OCI-M1 (cell line): ENCODE results near the gene ABHD12B.
A peak's percentile ranks its signal among the peaks of the same experiment; 100 is the strongest.
"Not testable (repeated sequence)": the region's sequence is repeated elsewhere in the genome, so short reads cannot be mapped to it uniquely, and the experiment has no call there.

ENCODE experiments used
- DNase-seq: peaks from one replicate; lab custom pipeline; 2025; lab: John Stamatoyannopoulos, UW

Gene ABHD12B

DNA sequence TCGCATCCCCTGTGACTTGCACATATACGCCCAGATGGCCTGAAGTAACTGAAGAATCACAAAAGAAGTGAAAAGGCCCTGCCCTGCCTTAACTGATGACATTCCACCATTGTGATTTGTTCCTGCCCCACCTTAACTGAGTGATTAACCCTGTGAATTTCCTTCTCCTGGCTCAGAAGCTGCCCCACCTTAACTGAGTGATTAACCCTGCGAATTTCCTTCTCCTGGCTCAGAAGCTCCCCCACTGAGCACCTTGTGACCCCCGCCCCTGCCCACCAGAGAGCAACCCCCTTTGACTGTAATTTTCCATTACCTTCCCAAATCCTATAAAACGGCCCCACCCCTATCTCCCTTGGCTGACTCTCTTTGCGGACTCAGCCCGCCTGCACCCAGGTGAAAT, 24.6 kb downstream of the ABHD12B start:
- DNase-seq: not testable (repeated sequence)

DNA sequence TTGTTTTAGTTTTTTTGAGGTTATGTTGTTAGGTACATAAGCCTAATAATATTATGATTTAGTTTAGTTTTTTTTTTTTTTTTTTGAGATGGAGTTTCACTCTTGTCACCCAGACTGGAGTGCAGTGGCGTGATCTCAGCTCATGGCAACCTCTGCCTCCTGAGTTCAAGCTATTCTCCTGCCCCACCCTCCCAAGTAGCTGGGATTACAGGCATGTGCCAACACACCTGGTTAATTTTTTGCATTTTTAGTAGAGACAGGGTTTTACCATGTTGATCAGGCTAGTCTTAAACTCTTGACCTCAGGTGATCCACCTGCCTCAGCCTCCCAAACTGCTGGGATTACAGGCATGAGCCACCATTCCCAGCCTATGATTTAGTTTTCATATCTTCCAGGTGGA, 25.2 kb downstream of the ABHD12B start:
- DNase-seq: not testable (repeated sequence)

GRCh38 chr14:50897658-50898175, 25.9 kb downstream of the ABHD12B start:
- DNase-seq: no peak

DNA sequence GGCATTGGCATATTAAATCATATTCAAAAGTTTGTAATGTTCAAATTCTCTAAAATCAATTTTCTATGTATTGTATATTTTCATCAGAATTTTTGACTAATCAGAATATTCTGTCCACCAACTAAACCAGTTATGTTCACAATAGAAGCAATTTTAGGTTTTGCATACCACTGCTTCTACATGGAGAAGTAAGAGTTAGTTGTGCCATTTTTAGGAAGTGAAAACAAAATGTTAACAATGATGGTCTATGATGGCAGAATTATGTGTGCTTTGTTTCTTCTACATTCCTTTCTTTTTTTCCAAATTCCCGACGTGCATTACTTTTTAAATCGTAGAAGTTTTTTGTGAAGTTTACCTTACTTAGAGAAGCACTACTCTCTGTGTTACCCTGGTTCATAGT, 29.5 kb downstream of the ABHD12B start:
- DNase-seq: no peak

- no peak for DNase-seq
These were observed 32.9 kb downstream of the ABHD12B start for GRCh38 chr14:50904719-50905118.

DNA sequence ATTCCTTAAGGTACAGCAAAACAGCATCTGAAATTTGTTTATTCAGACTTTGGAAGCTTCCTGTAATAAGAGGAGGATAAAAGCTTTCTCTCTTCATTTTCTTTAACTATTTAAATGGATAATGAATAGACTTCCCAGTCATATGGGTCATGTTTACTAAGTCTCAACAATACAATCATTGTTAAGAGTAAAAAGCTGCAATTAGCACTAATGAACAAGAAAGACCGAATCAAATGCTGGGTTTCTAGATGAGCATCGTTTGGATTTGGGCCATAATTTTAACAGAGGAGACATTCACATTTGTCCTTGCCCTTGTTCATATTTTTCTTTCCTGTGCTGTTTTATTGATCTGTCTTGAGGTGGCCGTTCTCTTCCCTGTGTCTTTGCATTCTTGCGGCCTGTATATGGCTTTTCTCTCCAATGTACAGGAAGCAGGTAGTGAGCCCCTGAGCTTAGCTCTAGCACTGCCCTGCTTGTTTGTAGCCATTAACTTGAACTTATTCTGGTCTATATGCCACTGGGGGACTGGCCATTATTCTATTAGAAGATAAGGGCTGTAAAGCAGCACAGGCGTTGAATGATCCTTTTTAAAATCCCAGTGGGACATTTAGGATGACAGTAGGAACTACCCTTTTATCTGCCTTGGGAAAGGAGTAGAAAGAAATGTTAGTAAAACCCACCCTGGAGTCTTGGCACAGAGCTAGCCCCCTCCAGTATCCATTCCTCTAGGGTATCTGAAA, 34.6 kb downstream of the ABHD12B start:
- no peak for DNase-seq

GRCh38 chr14:50910495-50911420, 38.9 kb downstream of the ABHD12B start:
- DNase-seq: no peak

DNA sequence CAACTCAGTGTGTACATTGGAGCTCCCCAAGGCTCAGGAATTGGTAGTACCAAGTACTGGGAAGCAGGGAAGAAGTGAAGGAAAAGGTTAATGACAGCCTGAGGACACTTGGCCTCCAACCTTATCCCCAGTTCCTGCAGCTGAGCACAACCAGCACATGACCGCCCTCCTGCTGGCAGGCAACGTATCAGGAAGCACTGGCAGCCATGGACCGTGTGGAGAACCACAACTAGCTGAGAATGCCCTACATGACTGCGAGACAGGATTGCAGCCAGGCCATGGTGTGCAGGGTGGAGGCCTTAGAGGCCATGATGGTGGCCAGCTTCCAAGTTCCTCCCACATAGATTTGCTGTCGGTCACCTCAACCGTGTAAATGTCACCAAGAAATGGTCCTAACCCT, 45.6 kb downstream of the ABHD12B start:
- DNase-seq: no peak

GRCh38 chr14:50919524-50919923, 47.7 kb downstream of the ABHD12B start:
- not testable (repeated sequence) for DNase-seq

DNA sequence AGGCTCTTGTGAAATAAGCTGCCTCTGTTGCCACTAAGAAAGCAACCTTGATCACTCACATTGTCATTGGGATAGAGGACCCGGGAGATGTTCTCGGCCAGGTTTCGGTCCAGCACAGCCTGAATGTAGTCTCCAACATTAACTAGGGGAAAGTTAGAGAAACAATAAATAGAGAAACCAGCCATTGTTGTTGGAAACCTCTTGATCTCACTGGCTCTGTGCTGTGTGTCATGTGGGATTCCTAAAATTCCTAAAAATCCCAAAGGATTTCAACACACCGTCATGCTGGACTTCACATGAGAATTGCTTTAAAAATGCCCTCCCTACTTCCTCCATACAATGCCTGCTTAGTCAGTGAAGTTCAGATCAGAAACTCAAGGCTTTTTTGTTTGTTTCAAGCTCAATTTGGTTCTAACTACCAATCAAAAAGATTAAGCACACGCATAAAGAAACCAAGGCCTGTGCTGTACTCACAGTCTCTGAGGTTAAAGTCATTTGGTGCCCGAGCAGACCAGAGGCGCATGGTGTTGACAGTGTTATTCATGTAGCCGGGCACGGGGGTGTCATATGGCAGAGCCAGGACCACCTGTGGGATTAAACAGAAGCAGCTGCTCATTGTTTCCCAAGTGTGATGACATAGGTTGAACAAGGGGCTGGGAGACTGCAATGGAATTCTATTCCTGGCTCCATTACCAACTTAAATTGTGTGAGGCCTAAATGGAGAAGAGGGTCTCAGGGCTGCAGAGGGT, 48.8 kb downstream of the ABHD12B start:
- DNase-seq: no peak

GRCh38 chr14:50922803-50923202, 51.0 kb downstream of the ABHD12B start:
- DNase-seq: no peak

- no peak for DNase-seq
These were observed 52.4 kb downstream of the ABHD12B start for GRCh38 chr14:50924236-50924635.

GRCh38 chr14:50924843-50925242, 53.0 kb downstream of the ABHD12B start:
- DNase-seq: no peak

- peak; percentile 94 for DNase-seq
These were observed 55.1 kb downstream of the ABHD12B start for GRCh38 chr14:50926851-50927386.

- DNase-seq: peak; percentile 78
These were observed 56.3 kb downstream of the ABHD12B start for GRCh38 chr14:50928002-50928635.

DNA sequence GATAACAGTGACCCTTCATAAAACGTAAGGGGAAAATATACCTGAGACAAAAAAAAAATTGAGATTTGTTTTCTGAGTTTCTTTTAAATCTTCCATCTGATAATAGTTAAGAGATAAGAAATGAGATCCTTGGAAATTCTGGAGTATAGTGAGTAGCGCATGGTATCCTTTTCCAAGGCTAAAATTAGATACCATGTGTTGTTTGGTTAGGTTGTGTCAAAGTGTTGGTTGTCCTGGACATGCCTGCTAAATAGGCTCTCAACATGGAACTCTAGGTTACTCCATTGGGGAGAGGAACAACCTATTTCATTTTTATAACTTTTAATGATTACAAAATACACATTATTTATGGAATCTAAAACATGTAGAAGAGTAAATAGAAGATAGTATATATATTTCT, 57.7 kb downstream of the ABHD12B start:
- DNase-seq: no peak

DNA sequence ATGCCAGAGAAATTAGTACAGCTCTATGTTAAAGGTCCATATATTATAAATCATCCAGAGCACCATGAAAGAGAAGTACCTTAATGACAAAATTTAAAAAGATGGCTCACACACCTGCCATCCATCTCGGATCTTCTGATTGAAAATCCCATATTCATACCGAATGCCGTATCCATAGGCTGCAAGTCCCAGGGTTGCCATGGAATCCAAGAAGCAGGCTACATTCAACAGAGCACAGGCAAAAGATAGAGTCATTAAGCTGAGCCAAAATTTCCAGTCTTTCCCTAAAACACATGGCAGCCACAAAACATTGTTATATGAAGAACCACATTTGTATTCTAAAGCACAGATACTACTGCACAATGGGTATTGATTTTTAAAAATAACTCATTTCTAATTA, 59.7 kb downstream of the ABHD12B start:
- no peak for DNase-seq

DNA sequence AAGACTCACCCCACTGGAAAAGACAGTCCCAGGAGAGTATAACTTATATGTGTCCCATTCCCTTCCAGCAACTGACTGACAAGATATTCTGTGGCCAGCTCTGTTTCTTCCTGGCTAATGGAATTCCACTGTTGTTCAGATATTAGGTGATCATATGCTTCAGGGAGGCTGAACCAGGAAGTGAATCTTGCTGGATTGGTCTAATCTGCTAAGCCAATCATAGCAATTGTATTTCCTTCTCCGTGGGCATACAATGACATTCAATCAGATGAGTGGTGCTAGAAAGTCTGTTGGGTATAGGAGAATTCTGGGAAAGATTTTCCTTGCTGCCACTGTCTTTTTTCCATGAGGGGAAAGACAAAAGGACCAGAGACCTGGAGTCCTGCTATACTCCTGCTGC, 60.3 kb downstream of the ABHD12B start:
- peak; percentile 56 for DNase-seq

GRCh38 chr14:50932592-50933495, 61.0 kb downstream of the ABHD12B start:
- DNase-seq: peak; percentile 71
